ENCODE results near the gene THAP4. TPM values are rescaled to one million over a fixed set of nuclear protein-coding genes. Genes with fewer than 3 reads are reported as not detected.
A peak's percentile ranks its signal among the peaks of the same experiment; 100 is the strongest.

Gene THAP4
- total and polyA plus RNA-seq, 2 of the 4 experiments (the other 2 are of a cell fraction), result 33.9 to 55.1 TPM

GRCh38 chr2:241545523-241546473 is 91.2 kb downstream of the THAP4 start:
- Histone ChIP-seq H3K4me3 (ENCODE audit: insufficient read depth, low read depth, low read length) (peak overlapping the region; percentile 23), H2AK9ac (replicated peaks; ENCODE audit: low read depth, low read length, poor library complexity) (peak overlapping the region; percentile 98), H3K4me2 (ENCODE audit: low read depth, low read length) (peak overlapping the region; percentile 89), H2BK120ac (ENCODE audit: low read depth, low read length) (peak overlapping the region; percentile 98), H3K9me3 (ENCODE audit: control insufficient read depth, insufficient read depth, low read length) (no peaks in the 10 kb centered on the region), H3K27ac (ENCODE audit: insufficient read depth, low read length) (peak overlapping the region; percentile 66), H2BK20ac (ENCODE audit: low read depth, low read length) (peak overlapping the region; percentile 98), H4K91ac (ENCODE audit: insufficient read depth, low read depth, low read length) (peak overlapping the region; percentile 86), H3K36me3 (ENCODE audit: control insufficient read depth, insufficient read depth, low read length) (no peaks in the 10 kb centered on the region), H4K20me1 (ENCODE audit: insufficient read depth, low read length) (peaks cover 3% of the 10 kb centered on the region; the same call in 1 of the 2 replicates), H2AFZ (replicated peaks; ENCODE audit: low read length, poor library complexity) (peak overlapping the region; percentile 90), H3K27me3 (ENCODE audit: control insufficient read depth, insufficient read depth, low read length) (peaks cover 9% of the 10 kb centered on the region; the same call in 1 of the 2 replicates), H3K14ac (replicated peaks; ENCODE audit: low read depth, low read length) (peak overlapping the region; percentile 94), H2BK5ac (ENCODE audit: low read depth, low read length, poor library complexity, severe bottlenecking) (peak overlapping the region; percentile 87), H3K9ac (ENCODE audit: low read depth, low read length) (peak overlapping the region; percentile 67), H2BK15ac (ENCODE audit: low read depth, low read length) (peak overlapping the region; percentile 99), H3K79me1 (ENCODE audit: low read depth in 1 of 2, low read length in 2 of 2) (peaks cover 4 to 28% of the 10 kb centered on the region in 2 experiments; a peak in 2 of 4 replicates), H3K56ac (ENCODE audit: extremely low read depth, insufficient read depth, low read length) (peak overlapping the region; percentile 70), H3K4ac (ENCODE audit: low read depth, low read length) (peak overlapping the region; percentile 97), H3K18ac (ENCODE audit: low read depth, low read length) (peak overlapping the region; percentile 93), H4K5ac (ENCODE audit: low read depth, low read length) (peak overlapping the region; percentile 89), H3K23ac (ENCODE audit: low read depth, low read length) (peak overlapping the region; percentile 88), H2AK5ac (ENCODE audit: low read depth, low read length) (peak overlapping the region; percentile 99), H4K8ac (ENCODE audit: low read depth in 2 of 2, low read length in 2 of 2) (peak overlapping the region; percentile 85 to 86), H3K4me1 (ENCODE audit: control insufficient read depth, insufficient read depth, low read length) (peaks cover 45% of the 10 kb centered on the region), H3K9me1 (ENCODE audit: insufficient read depth, low read length) (peaks cover 31% of the 10 kb centered on the region)
- dilution Hi-C loops (cut with HindIII; ENCODE audit: low sequenced_read_pairs, unreplicated experiment), result no loop called here
- POLR2A ChIA-PET (ENCODE audit: unreplicated experiment), result no interaction called here
- no TSS peak for BruUV-seq (replicated peaks)
- WGBS, 2 experiments (ENCODE audit: extremely low coverage in 2 of 2, insufficient read length in 1 of 2), result 66% methylated on average over 8 of the region's 12 CpGs; no CpG with 5 or more reads in 1 of the 2 experiments
- in situ Hi-C loops (cut with MboI; ENCODE audit: low sequenced_read_pairs), result no loop called here
- CTCF ChIA-PET, result no interaction called here
- ATAC-seq (ENCODE audit: low read depth), result no peak
- peak; percentile 31 for DNase-seq
- intact Hi-C loops (cut with micrococcal nuclease), result no loop called here
- no peak for TF ChIP-seq CHD1 (IDR thresholded peaks at IDR 0.05; ENCODE audit: low read depth, low read length)
- TF ChIP-seq, protein P1, sequence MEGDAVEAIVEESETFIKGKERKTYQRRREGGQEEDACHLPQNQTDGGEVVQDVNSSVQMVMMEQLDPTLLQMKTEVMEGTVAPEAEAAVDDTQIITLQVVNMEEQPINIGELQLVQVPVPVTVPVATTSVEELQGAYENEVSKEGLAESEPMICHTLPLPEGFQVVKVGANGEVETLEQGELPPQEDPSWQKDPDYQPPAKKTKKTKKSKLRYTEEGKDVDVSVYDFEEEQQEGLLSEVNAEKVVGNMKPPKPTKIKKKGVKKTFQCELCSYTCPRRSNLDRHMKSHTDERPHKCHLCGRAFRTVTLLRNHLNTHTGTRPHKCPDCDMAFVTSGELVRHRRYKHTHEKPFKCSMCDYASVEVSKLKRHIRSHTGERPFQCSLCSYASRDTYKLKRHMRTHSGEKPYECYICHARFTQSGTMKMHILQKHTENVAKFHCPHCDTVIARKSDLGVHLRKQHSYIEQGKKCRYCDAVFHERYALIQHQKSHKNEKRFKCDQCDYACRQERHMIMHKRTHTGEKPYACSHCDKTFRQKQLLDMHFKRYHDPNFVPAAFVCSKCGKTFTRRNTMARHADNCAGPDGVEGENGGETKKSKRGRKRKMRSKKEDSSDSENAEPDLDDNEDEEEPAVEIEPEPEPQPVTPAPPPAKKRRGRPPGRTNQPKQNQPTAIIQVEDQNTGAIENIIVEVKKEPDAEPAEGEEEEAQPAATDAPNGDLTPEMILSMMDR (conservative IDR thresholded peaks at IDR 0.05; ENCODE audit: low read depth, low read length), result no peak
- TF ChIP-seq, protein P2, sequence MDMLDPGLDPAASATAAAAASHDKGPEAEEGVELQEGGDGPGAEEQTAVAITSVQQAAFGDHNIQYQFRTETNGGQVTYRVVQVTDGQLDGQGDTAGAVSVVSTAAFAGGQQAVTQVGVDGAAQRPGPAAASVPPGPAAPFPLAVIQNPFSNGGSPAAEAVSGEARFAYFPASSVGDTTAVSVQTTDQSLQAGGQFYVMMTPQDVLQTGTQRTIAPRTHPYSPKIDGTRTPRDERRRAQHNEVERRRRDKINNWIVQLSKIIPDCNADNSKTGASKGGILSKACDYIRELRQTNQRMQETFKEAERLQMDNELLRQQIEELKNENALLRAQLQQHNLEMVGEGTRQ (IDR thresholded peaks at IDR 0.05; ENCODE audit: low read depth, low read length), result no peak
- no peak for TF ChIP-seq BHLHE40 (IDR thresholded peaks at IDR 0.05; ENCODE audit: low read depth, low read length)
- TF ChIP-seq RFX5 (IDR thresholded peaks at IDR 0.05; ENCODE audit: low read depth, low read length), result no peak
- no peak for TF ChIP-seq FOS (IDR thresholded peaks at IDR 0.05; ENCODE audit: low read depth, low read length)
- TF ChIP-seq MXI1 (IDR thresholded peaks at IDR 0.05; ENCODE audit: borderline replicate concordance, low read depth, low read length), result no peak
- no peak for TF ChIP-seq RCOR1 (IDR thresholded peaks at IDR 0.05; ENCODE audit: insufficient replicate concordance, low read length)
- TF ChIP-seq SMC3 (IDR thresholded peaks at IDR 0.05; ENCODE audit: low read depth, low read length), result no peak
- TF ChIP-seq RAD21 (IDR thresholded peaks at IDR 0.05; ENCODE audit: low read length), result no peak
- TF ChIP-seq POLR2A (IDR thresholded peaks at IDR 0.05; ENCODE audit: low read depth, low read length), result no peak
- no peak for TF ChIP-seq CEBPB (IDR thresholded peaks at IDR 0.05; ENCODE audit: low read depth, low read length)
- no peak for TF ChIP-seq MAFK (IDR thresholded peaks at IDR 0.05; ENCODE audit: low read depth, low read length)
- no peak for TF ChIP-seq NFE2L2 (IDR thresholded peaks at IDR 0.05; ENCODE audit: low read depth, low read length)
